ENCODE measurements around the gene PTPRN2.

DNA sequence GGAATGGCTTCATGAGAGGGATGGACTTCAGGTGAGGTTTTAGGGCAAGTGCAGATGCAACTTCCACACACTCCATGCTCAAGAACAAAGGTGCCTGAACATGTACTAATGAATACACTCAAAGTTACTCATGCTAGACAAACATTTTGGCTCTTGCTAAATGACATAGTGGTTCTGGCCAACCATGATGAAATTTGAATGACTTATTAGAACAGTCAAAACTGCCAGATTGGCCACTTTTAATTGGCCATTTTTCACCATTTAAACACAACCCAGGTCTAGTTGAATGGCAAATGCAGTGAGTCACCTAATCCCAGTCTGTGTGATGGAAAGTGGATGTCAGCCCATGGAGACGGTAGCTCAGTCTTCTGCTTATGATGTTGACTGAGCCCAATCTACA lies 4.9 kb upstream of the PTPRN2 start:
- TF ChIP-seq, protein P1, sequence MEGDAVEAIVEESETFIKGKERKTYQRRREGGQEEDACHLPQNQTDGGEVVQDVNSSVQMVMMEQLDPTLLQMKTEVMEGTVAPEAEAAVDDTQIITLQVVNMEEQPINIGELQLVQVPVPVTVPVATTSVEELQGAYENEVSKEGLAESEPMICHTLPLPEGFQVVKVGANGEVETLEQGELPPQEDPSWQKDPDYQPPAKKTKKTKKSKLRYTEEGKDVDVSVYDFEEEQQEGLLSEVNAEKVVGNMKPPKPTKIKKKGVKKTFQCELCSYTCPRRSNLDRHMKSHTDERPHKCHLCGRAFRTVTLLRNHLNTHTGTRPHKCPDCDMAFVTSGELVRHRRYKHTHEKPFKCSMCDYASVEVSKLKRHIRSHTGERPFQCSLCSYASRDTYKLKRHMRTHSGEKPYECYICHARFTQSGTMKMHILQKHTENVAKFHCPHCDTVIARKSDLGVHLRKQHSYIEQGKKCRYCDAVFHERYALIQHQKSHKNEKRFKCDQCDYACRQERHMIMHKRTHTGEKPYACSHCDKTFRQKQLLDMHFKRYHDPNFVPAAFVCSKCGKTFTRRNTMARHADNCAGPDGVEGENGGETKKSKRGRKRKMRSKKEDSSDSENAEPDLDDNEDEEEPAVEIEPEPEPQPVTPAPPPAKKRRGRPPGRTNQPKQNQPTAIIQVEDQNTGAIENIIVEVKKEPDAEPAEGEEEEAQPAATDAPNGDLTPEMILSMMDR (IDR thresholded peaks at IDR 0.05) = no peak
- TF ChIP-seq POLR2A (IDR thresholded peaks at IDR 0.05) = no peak
